HG03060 (cell line): ENCODE data around the gene VILL.
"Not testable (repeated sequence)": the region's sequence is repeated elsewhere in the genome, so short reads cannot be mapped to it uniquely, and the experiment has no call there.

Experiments
- ATAC-seq: cut with Tn5 transposase; IDR thresholded peaks from one replicate; pipeline ENCODE4 v1.9.1; 2021; ENCODE audit warnings: low read depth, moderate number of reproducible peaks; ENCODE audit not compliant: unreplicated experiment

The VILL gene

GRCh38 chr3:37963016-37963415 lies 27.6 kb upstream of the VILL start:
- no peak for ATAC-seq

- ATAC-seq, result no peak
Measured at GRCh38 chr3:37963635-37964034, 27.0 kb upstream of the VILL start.

GRCh38 chr3:37964146-37964545 lies 26.4 kb upstream of the VILL start:
- no peak for ATAC-seq

- no peak for ATAC-seq
Measured at GRCh38 chr3:37964716-37965115, 25.9 kb upstream of the VILL start.

- no peak for ATAC-seq
Measured at GRCh38 chr3:37967260-37967881, 23.2 kb upstream of the VILL start.

- ATAC-seq, result no peak
Measured at GRCh38 chr3:37968199-37968598, 22.4 kb upstream of the VILL start.

GRCh38 chr3:37968813-37969595 lies 21.6 kb upstream of the VILL start:
- ATAC-seq, result no peak

GRCh38 chr3:37969596-37970100 lies 20.9 kb upstream of the VILL start:
- no peak for ATAC-seq

GRCh38 chr3:37970802-37971201 lies 19.8 kb upstream of the VILL start:
- no peak for ATAC-seq

- ATAC-seq, result no peak
Measured at GRCh38 chr3:37971467-37971866, 19.1 kb upstream of the VILL start.

- ATAC-seq, result not testable (repeated sequence)
Measured at GRCh38 chr3:37972056-37972455, 18.5 kb upstream of the VILL start.

GRCh38 chr3:37973246-37974054 lies 17.1 kb upstream of the VILL start:
- ATAC-seq, result no peak

- no peak for ATAC-seq
Measured at GRCh38 chr3:37974121-37975083, 16.2 kb upstream of the VILL start.

GRCh38 chr3:37979541-37980461 lies 10.8 kb upstream of the VILL start:
- no peak for ATAC-seq

GRCh38 chr3:37980462-37981347 lies 9.9 kb upstream of the VILL start:
- no peak for ATAC-seq

- ATAC-seq, result no peak
Measured at GRCh38 chr3:37981348-37981664, 9.3 kb upstream of the VILL start.

GRCh38 chr3:37982331-37982730 lies 8.3 kb upstream of the VILL start:
- ATAC-seq, result no peak

- ATAC-seq, result no peak
Measured at GRCh38 chr3:37984051-37984450, 6.5 kb upstream of the VILL start.
